Measurements from ENCODE around the gene ZNF619.

ZNF619 gene

DNA sequence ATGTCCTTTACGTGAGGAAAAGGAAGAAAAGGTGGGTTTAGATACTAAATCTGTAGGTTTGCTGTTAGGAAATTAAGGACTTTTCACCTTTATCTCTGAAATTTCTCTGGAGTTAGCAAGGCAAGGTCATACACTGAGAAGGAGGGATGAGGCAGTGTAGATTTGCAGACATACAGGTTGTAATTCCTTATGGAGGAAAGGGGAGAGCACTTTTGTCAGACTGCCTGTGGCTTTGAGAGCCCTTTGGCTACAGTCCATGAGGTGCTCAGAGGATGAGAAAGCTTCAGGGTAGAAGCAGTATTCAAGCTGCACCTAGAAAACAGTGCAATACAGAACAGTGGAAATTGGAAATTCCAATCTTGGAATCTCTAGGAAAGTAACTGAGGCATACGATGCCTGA, 11.5 kb upstream of the ZNF619 start:
- DNase-seq, result no peak

- DNase-seq, result no peak
These were observed 8.9 kb upstream of the ZNF619 start for GRCh38 chr3:40468018-40468417.

GRCh38 chr3:40470701-40471100, 6.2 kb upstream of the ZNF619 start:
- no peak for DNase-seq

DNA sequence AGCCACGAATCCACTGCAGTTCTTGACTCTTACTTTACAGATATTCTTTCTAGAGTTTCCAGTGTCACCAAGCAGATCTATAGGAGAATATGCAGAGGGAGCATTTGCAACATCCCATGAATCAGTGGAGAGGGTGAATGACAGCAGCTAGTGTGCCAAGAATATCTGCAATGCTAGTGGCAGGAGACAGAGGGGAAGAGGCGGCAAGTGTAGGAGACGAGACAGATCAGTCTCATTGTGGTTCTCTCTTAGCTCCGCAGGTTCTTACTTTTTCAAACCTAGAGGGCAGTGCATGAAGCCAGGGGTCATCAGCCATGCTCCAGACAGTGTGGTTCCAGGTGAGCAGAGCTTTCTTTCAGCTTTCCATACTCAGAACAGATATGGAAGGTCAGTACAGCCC, 744 bp downstream of the ZNF619 start:
- no peak for DNase-seq

GRCh38 chr3:40487172-40487571, 10.2 kb downstream of the ZNF619 start:
- DNase-seq, result no peak

DNA sequence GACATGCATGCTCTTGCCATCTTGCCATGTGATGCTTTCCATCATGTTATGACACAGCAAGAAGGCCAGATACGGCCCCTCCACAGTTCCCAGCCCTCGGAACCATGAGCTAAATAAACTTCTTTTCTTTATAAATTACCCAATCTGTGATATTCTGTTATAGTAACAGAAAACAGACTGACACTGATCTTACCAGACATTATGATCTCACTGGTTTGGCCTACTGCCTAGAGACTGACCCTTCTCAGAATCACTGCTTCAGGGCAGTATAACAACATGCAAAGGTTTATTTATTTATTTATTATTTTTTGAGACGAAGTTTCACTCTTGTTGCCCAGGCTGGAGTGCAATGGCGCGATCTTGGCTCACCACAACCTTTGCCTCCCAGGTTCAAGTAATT, 14.0 kb downstream of the ZNF619 start:
- DNase-seq, result no peak

- DNase-seq, result no peak
These were observed 17.8 kb downstream of the ZNF619 start for GRCh38 chr3:40494698-40495097.

DNA sequence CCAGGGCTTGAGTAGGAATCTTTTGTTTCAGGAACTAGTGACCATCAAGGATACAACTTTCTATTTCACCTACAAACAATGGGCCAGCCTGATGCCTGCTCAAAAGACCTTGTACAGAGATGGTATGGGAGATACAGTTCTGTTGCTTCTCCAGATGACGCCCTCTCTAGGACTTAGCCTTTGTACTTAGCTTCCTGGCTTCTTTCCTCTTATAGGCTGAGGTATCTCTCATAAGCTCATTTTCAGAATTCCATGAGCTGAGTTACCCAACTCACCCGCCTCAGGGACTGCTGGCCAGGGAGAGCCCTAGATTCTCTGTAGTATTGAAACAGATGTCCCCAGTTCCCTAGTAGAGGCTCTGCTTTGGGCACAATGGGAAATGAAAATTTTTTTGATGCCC, 20.4 kb downstream of the ZNF619 start:
- DNase-seq, result no peak

DNA sequence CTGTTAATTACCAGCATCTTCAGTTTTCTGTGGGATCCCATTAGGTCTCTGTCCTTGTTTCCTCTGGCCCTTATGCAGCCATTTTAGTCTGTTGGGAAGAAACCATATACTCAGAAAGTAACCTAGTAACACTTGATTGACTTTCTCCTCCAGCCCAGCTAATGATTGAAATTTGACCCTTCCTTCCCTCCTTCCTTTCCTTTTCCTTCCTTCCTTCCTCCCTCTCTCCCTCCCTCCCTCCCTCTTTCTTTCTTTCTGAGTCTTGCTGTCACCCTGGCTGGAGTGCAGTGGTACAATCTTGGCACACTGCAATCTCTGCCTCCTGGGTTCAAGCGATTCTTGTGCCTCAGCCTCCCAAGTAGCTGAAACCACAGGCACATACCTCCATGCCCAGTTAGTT, 23.0 kb downstream of the ZNF619 start:
- DNase-seq, result no peak

DNA sequence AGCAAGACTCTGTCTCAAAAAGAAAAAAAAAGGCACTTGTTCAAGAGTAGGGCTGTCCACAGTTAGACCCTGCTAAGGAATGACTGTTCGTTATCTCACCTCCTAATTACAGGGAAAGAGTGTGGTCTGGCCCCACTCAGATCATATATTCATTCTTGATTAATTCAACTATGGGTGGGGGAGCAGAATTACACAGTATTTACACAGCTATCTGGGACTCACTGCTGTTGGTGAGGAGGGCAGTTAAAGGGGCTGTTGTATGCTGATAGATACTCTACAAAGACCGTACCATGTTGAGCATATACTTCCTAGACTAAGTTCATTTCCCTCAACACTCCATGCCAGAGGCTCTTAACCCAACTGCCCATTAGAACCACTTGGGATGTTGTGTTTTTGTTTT, 25.1 kb downstream of the ZNF619 start:
- no peak for DNase-seq

- no peak for DNase-seq
These were observed 27.9 kb downstream of the ZNF619 start for GRCh38 chr3:40504636-40505430.

DNA sequence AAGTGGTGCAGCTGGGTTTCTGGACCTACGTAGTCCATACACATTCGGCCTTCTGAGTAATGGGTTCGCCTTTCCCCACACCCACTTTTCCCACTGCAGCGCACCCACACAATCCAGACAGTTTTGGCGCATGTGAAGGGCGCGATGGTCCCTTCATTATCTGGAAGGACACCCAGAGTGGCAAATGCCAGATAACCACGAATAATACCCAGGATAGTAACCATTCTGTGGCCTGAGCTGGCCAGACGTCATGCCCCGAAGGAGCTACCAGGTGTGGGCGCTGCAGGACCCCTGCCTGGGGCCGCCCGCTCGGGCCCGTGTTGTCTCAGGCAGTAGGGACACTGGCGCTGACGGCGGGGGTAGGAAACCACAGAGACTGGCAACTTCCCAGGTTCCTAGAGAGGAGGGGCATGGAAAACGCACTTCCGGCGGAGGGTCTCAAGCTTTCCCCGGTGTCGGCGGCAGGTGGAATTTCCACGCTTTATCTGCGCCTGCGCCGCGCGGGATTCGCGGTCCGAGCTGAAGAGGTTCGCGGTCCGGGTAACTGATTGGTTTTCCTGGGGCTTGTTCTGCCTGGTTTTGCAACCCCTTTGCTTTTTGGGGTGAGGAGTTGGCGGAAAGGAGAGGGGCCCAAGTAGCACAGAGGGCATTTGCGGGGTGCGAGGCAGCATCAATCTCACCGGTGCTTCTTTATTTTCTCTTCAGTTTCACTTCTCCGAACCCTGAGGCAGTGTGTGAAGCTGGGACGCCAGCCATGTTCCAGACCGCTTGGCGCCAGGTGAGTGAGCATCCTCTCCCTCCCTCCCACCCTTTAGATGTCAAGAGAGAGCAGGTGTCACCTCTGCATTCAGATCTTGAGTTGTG, 28.9 kb downstream of the ZNF619 start, which contains the start of gene ZNF620:
ZNF620 (plus strand) TSS at position 441 of the 864 bp plus-strand sequence; CDS start at position 755, 314 bp downstream.
- DNase-seq, result peak; percentile 54 to 67

DNA sequence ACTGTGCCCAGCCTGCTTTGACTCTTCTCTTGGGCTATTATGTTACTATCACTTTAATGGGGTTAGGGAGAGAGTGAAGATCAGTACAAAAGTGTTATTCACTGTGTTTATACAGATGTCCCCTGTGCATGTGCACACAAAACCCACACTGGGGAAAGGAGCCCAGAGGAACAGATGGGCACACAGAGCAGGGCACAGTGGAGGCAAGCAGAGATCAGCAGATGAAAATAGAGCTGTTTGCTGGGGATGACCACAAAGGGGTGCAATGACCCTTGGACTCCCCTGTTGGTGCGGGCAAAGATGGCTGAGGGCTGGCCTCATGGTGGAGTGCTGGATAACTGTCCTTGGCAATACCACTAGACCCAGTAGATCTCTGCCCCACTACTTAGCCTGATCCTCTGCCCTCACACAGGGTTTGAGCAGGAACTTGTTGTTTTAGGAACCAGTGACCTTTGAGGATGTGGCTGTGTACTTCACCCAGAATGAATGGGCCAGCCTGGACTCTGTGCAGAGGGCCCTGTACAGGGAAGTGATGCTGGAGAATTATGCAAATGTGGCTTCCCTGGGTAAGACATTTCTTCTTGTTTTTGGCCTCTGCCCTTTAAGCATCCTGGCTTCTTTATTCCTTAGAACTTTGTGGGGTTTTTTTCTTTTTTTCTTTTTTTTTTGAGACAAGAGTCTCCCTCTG, 34.3 kb downstream of the ZNF619 start:
- no peak for DNase-seq

- no peak for DNase-seq
These were observed 39.3 kb downstream of the ZNF619 start for GRCh38 chr3:40516201-40516600.

- no peak for DNase-seq
These were observed 41.1 kb downstream of the ZNF619 start for GRCh38 chr3:40518067-40518466.

DNA sequence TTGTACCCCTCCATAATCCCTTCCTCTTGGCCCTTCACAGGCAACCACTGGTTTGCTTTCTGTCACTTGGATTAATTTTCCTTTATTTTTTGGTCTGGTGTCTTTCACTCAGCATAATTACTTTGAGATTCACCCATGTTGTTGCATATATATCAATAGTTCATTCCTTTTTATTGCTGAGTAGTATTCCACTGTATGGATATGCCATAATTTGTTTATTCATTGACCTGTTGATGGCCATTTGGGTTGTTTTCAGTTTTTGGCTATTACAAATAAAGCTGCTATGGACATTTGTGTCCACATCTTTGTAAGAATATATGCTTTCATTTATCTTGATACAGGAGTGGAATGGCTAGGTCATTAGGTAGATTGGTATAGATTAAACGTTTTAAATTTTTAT, 41.9 kb downstream of the ZNF619 start:
- no peak for DNase-seq

DNA sequence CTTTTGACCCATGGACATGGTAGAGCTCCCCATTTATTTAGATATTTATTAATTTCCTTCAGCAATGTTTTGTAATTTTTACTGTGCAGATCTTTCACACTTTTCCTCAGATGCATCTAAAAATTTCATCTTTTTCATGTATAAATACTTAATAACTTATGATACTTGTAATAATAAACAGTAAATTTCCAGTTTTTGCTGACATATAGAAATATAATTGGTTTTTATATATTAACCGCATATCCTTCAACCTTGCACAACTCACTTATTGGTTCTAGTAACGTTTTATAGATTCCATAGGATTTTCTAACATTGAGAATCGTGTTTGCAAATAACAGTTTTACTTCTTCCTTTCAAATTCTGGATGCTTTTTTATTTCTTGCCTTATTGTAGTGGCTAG, 44.3 kb downstream of the ZNF619 start:
- DNase-seq, result no peak

- no peak for DNase-seq
These were observed 46.9 kb downstream of the ZNF619 start for GRCh38 chr3:40523781-40524180.

DNA sequence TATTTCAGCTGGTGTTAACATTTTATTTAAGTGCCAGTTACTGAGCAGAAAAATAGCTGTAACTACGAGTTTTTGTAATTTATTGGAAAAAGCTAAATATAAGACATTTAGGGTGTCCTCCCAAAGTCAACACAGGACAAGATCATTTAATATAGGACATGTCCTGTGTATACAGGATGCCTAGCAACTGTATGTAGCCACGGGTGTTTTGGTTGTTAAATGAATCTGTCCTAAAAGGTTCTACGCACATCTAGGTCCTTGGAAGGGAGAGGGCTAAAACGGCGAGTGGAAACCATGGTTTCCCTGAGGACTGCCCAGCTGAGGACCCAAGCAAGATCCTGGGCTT, 47.3 kb downstream of the ZNF619 start:
- no peak for DNase-seq

- DNase-seq, result peak; percentile 83 to 88
These were observed 47.8 kb downstream of the ZNF619 start, which contains the start of gene ZNF621 for GRCh38 chr3:40524568-40525285. Gene ZNF621 (plus strand): TSS chr3:40524960. CDS start chr3:40525841, 881 bp downstream.

DNA sequence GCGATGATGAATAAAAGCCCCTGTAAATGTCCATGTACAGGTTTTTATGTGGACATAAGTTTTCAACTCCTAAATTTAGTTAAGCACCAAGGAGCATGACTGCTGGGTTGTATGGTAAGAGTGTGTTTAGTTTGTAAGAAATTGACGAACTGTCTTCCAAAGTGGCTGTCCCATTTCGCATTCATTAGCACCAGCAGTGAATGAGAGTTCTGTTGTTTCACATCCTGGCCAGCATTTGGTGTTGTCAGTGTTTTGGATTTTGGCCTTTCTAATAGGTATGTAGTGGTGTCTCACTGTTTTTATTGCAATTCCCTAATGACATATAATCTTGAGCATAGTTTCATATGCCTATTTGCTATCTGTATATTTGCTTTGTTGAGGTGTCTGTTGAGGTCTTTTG, 51.5 kb downstream of the ZNF619 start:
- DNase-seq, result no peak

GRCh38 chr3:40532252-40532651, 55.3 kb downstream of the ZNF619 start:
- DNase-seq, result no peak

DNA sequence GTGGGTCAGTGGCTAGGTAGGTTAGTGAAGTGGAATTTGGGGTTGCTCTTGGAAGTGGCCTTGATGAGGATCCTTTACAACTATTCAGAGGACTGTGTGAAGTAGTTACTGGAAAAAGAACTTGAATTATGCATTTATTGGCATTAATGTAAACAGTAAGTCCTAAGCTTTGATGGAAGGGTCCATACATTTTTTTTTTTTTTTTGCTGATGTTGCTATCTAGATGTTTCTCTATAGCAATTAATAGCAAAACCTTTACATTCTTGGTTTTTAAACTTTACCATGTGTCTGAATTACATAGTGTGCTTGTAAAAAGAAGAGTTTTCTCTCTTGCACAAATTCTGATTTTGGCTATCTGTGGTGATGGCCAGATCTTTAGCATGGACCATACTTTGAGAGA, 57.4 kb downstream of the ZNF619 start:
- DNase-seq, result no peak

Data from CD4-positive, alpha-beta T cell treated with Interferon alpha-2 for 1 hour (primary cell).